Endodermal cell (in vitro differentiated cells): Measurements from ENCODE around the gene CTNNAL1. TPM values are rescaled to one million over a fixed set of nuclear protein-coding genes. Genes with fewer than 3 reads are reported as not detected.

ENCODE experiments used
- DNase-seq: peaks from one replicate; pipeline ENCODE4 v3.0.0-alpha.2; 2017
- H3K27ac ChIP-seq: 2 replicates; pipeline ENCODE4 v1.5.1; 2013; ENCODE audit warnings: mild to moderate bottlenecking, low read depth, low read length, moderate library complexity
- H3K27me3 ChIP-seq: 2 replicates; pipeline ENCODE4 v1.6.1; 2013; ENCODE audit warnings: mild to moderate bottlenecking, low read length, moderate library complexity; ENCODE audit not compliant: insufficient read depth, control insufficient read depth, poor library complexity, severe bottlenecking
- H3K36me3 ChIP-seq: 2 replicates; pipeline ENCODE4 v1.7.0; 2013; ENCODE audit warnings: mild to moderate bottlenecking, low read length, moderate library complexity; ENCODE audit not compliant: control insufficient read depth, insufficient read depth
- H3K4me1 ChIP-seq: one replicate; pipeline ENCODE4 v1.7.0; 2013; ENCODE audit warnings: low read length; ENCODE audit not compliant: control insufficient read depth, insufficient read depth
- H3K4me3 ChIP-seq: 2 replicates; pipeline ENCODE4 v1.5.1; 2013; ENCODE audit warnings: mild to moderate bottlenecking, low read length, moderate library complexity
- H3K9ac ChIP-seq: 2 replicates; pipeline ENCODE4 v1.6.1; 2013; ENCODE audit warnings: mild to moderate bottlenecking, low read length, moderate library complexity; ENCODE audit not compliant: poor library complexity, severe bottlenecking; ENCODE audit errors: extremely low read depth
- H3K9me3 ChIP-seq: 2 replicates; pipeline ENCODE4 v1.6.1; 2013; ENCODE audit warnings: mild to moderate bottlenecking, low read length, moderate library complexity; ENCODE audit not compliant: control insufficient read depth
- H3K27ac Mint-ChIP-seq: 2 replicates; pipeline ENCODE4 v1.8.0; 2020; ENCODE audit warnings: mixed read lengths
- H3K27me3 Mint-ChIP-seq: 2 replicates; pipeline ENCODE4 v1.8.0; 2021; ENCODE audit warnings: mild to moderate bottlenecking, mixed read lengths; ENCODE audit not compliant: insufficient read depth
- H3K36me3 Mint-ChIP-seq: 2 replicates; pipeline ENCODE4 v1.8.0; 2020; ENCODE audit warnings: low read depth, mixed read lengths
- H3K4me1 Mint-ChIP-seq: 2 replicates; pipeline ENCODE4 v1.8.0; 2020; ENCODE audit warnings: mixed read lengths
- H3K4me3 Mint-ChIP-seq: 2 replicates; pipeline ENCODE4 v1.8.0; 2020; ENCODE audit warnings: mild to moderate bottlenecking, moderate library complexity, mixed read lengths
- H3K9me3 Mint-ChIP-seq: 2 replicates; pipeline ENCODE4 v1.8.0; 2020; ENCODE audit warnings: mild to moderate bottlenecking, mixed read lengths
- CTCF ChIP-seq: fragments of 200-600 bp; sonication (generic); conservative IDR thresholded peaks from 2 replicates; pipeline ENCODE4 v1.5.0; 2021; ENCODE audit warnings: antibody characterized with exemption, mild to moderate bottlenecking
- WGBS, 2 experiments: methylation state at CpG; one replicate each; pipeline versions ENCODE4 v1.1.5 to v1.1.7; 2013; ENCODE audit warnings: missing lambda C conversion rate in 2 of 2, mixed read lengths in 1 of 2; ENCODE audit not compliant: insufficient coverage in 1 of 2, insufficient read length in 1 of 2; 5-methylcytosine and 5-hydroxymethylcytosine counted together
- long read RNA-seq, 4 experiments: library from polyadenylated mRNA in 2 of 4; library from RNA in 1 of 4; library from capped mRNA in 1 of 4; stranded (forward) in 3 of 4; unstranded in 1 of 4; transcript quantifications; one replicate each; pipeline ENCODE4 v2.0.0, GENCODE V29; 2020 to 2021; ENCODE audit warnings: inconsistent platforms in 1 of 4
- polyA plus RNA-seq, 2 experiments: library from polyadenylated mRNA; stranded (reverse); fragments of 50-300 nt; gene quantifications; one replicate each; pipeline ENCODE4 v1.2.3, GENCODE V29; 2013
- total RNA-seq, 2 donors: library from RNA; stranded (reverse); fragmentation: NEBNext Ultra II Directional in 1 of 2; extraction: Animal tissue kit (Norgen Biotek cat#: 25700) in 1 of 2; gene quantifications; 2 replicates in 1 of 2; 3 replicates in 1 of 2; pipeline ENCODE4 v1.2.1, GENCODE V29; 2021

CTNNAL1 gene, protein sequence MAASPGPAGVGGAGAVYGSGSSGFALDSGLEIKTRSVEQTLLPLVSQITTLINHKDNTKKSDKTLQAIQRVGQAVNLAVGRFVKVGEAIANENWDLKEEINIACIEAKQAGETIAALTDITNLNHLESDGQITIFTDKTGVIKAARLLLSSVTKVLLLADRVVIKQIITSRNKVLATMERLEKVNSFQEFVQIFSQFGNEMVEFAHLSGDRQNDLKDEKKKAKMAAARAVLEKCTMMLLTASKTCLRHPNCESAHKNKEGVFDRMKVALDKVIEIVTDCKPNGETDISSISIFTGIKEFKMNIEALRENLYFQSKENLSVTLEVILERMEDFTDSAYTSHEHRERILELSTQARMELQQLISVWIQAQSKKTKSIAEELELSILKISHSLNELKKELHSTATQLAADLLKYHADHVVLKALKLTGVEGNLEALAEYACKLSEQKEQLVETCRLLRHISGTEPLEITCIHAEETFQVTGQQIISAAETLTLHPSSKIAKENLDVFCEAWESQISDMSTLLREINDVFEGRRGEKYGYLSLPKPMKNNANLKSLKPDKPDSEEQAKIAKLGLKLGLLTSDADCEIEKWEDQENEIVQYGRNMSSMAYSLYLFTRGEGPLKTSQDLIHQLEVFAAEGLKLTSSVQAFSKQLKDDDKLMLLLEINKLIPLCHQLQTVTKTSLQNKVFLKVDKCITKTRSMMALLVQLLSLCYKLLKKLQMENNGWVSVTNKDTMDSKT
- total RNA-seq = 10 to 100 TPM; 80.1 to 82.1 TPM
- 57.1 TPM for polyA plus RNA-seq (2013, experiment 1 of 2)
- 57.2 TPM for polyA plus RNA-seq (2013, experiment 2 of 2)
- long read RNA-seq, experiment 1, transcript CTNNAL1-201 (19 exons, 2,490 nt) = major isoform, 14 of 67 reads
- long read RNA-seq, experiment 1, partial matches to known transcripts = 16 of 67 reads
- long read RNA-seq, experiment 1, other reads (novel, unspliced or antisense) = 37 of 67 reads
- long read RNA-seq, experiment 2, transcript CTNNAL1-204 (19 exons, 2,522 nt) = minor isoform, 17 of 285 reads
- long read RNA-seq, experiment 2, transcript CTNNAL1-201 (19 exons, 2,490 nt) = major isoform, 175 of 285 reads
- long read RNA-seq, experiment 2, partial matches to known transcripts = 59 of 285 reads
- long read RNA-seq, experiment 2, other reads (novel, unspliced or antisense) = 34 of 285 reads
- long read RNA-seq, experiment 3, transcript CTNNAL1-201 (19 exons, 2,490 nt) = major isoform, 226 of 316 reads
- long read RNA-seq, experiment 3, transcript CTNNAL1-204 (19 exons, 2,522 nt) = minor isoform, 23 of 316 reads
- long read RNA-seq, experiment 3, partial matches to known transcripts = 21 of 316 reads
- long read RNA-seq, experiment 3, other reads (novel, unspliced or antisense) = 46 of 316 reads
- long read RNA-seq, experiment 4, transcript CTNNAL1-204 (19 exons, 2,522 nt) = minor isoform, 7 of 93 reads
- long read RNA-seq, experiment 4, transcript CTNNAL1-201 (19 exons, 2,490 nt) = major isoform, 63 of 93 reads
- long read RNA-seq, experiment 4, partial matches to known transcripts = 12 of 93 reads
- long read RNA-seq, experiment 4, other reads (novel, unspliced or antisense) = 11 of 93 reads

GRCh38 chr9:109012876-109013678 is at the start of gene CTNNAL1:
TSS of gene CTNNAL1 (minus strand) at chr9:109013499. CDS start at chr9:109013442, 57 bp downstream.
- Mint-ChIP-seq H3K36me3 (peaks cover 6% of the 10 kb centered on the region), H3K4me3 (peak within 1 kb of the TSS; percentile 91), H3K9me3 (no peaks in the 10 kb centered on the region), H3K4me1 (peaks cover 45% of the 10 kb centered on the region), H3K27ac (peak within 1 kb of the TSS; percentile 97), H3K27me3 (no peaks in the 10 kb centered on the region)
- H3K27ac ChIP-seq = peak within 1 kb of the TSS; percentile 74
- WGBS, 2 experiments = 0% methylated on average over 29 to 99 of the region's 99 CpGs
- peak within 1 kb of the TSS; percentile 88 for H3K9ac ChIP-seq
- H3K36me3 ChIP-seq = peaks cover 3% of the 10 kb centered on the region
- DNase-seq = peak; percentile 100
- peaks cover 18% of the 10 kb centered on the region for H3K4me1 ChIP-seq
- TF ChIP-seq CTCF = no peak
- no peaks in the 10 kb centered on the region for H3K9me3 ChIP-seq
- peak within 1 kb of the TSS; percentile 89 for H3K4me3 ChIP-seq
- H3K27me3 ChIP-seq = no peaks in the 10 kb centered on the region

- Histone ChIP-seq H3K4me1 (peaks cover 4% of the 10 kb centered on the region), H3K9ac (no peak overlapping the region), H3K4me3 (no peak overlapping the region), H3K36me3 (peaks cover 72% of the 10 kb centered on the region), H3K27me3 (no peaks in the 10 kb centered on the region), H3K9me3 (no peaks in the 10 kb centered on the region), H3K27ac (no peak overlapping the region)
- H3K36me3 Mint-ChIP-seq = peaks cover 51% of the 10 kb centered on the region
- H3K4me3 Mint-ChIP-seq = no peak overlapping the region
- H3K9me3 Mint-ChIP-seq = no peaks in the 10 kb centered on the region
- no peak for TF ChIP-seq CTCF
- no peaks in the 10 kb centered on the region for H3K27me3 Mint-ChIP-seq
- no peak for DNase-seq
- peaks cover 2% of the 10 kb centered on the region for H3K4me1 Mint-ChIP-seq
- no peak overlapping the region for H3K27ac Mint-ChIP-seq
- 92 to 93% methylated on average over 2 to 6 of the region's 6 CpGs for WGBS, 2 experiments
Observed at GRCh38 chr9:109062543-109062942, 49.2 kb upstream of the CTNNAL1 start.
